ENCODE results near the gene C12orf76. TPM values are rescaled to one million over a fixed set of nuclear protein-coding genes. Genes with fewer than 3 reads are reported as not detected.

C12orf76 gene
- total and polyA plus RNA-seq, 2 of the 13 experiments (the other 11 are each of a cell fraction or from before 2014, with no cell fraction given): 15.8 to 38.4 TPM

GRCh38 chr12:110091136-110091711, 42.9 kb upstream of the C12orf76 start (continued):
- TF ChIP-seq SAP130 (CRISPR knock-in tag; IDR thresholded peaks at IDR 0.05; ENCODE audit: low read depth) (peak; percentile 64), GPN1 (CRISPR knock-in tag; IDR thresholded peaks at IDR 0.05; ENCODE audit: borderline replicate concordance) (no peak), ZFYVE20 (CRISPR knock-in tag; IDR thresholded peaks at IDR 0.05; ENCODE audit: borderline replicate concordance, low read depth) (no peak), ZFP90 (CRISPR knock-in tag; IDR thresholded peaks at IDR 0.05; ENCODE audit: borderline replicate concordance) (no peak), ZNF589 (CRISPR knock-in tag; conservative IDR thresholded peaks at IDR 0.05) (no peak), ARHGAP35 (CRISPR knock-in tag; IDR thresholded peaks at IDR 0.05; ENCODE audit: borderline replicate concordance) (no peak), ZNF790 (CRISPR knock-in tag; IDR thresholded peaks at IDR 0.05; ENCODE audit: borderline replicate concordance) (no peak), NAIF1 (CRISPR knock-in tag; IDR thresholded peaks at IDR 0.05; ENCODE audit: borderline replicate concordance) (no peak), ZNF580 (CRISPR knock-in tag; IDR thresholded peaks at IDR 0.05; ENCODE audit: borderline replicate concordance, low read depth) (no peak)
- TF ChIP-seq, protein P1, sequence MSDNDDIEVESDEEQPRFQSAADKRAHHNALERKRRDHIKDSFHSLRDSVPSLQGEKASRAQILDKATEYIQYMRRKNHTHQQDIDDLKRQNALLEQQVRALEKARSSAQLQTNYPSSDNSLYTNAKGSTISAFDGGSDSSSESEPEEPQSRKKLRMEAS (IDR thresholded peaks at IDR 0.05): peak; percentile 76
- TF ChIP-seq, protein P2, sequence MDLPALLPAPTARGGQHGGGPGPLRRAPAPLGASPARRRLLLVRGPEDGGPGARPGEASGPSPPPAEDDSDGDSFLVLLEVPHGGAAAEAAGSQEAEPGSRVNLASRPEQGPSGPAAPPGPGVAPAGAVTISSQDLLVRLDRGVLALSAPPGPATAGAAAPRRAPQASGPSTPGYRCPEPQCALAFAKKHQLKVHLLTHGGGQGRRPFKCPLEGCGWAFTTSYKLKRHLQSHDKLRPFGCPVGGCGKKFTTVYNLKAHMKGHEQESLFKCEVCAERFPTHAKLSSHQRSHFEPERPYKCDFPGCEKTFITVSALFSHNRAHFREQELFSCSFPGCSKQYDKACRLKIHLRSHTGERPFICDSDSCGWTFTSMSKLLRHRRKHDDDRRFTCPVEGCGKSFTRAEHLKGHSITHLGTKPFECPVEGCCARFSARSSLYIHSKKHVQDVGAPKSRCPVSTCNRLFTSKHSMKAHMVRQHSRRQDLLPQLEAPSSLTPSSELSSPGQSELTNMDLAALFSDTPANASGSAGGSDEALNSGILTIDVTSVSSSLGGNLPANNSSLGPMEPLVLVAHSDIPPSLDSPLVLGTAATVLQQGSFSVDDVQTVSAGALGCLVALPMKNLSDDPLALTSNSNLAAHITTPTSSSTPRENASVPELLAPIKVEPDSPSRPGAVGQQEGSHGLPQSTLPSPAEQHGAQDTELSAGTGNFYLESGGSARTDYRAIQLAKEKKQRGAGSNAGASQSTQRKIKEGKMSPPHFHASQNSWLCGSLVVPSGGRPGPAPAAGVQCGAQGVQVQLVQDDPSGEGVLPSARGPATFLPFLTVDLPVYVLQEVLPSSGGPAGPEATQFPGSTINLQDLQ (CRISPR knock-in tag; IDR thresholded peaks at IDR 0.05): 0 out of 2 replicates have a peak, but pooled peaks have one; percentile 57
- TF ChIP-seq, protein P3, sequence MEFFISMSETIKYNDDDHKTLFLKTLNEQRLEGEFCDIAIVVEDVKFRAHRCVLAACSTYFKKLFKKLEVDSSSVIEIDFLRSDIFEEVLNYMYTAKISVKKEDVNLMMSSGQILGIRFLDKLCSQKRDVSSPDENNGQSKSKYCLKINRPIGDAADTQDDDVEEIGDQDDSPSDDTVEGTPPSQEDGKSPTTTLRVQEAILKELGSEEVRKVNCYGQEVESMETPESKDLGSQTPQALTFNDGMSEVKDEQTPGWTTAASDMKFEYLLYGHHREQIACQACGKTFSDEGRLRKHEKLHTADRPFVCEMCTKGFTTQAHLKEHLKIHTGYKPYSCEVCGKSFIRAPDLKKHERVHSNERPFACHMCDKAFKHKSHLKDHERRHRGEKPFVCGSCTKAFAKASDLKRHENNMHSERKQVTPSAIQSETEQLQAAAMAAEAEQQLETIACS (CRISPR knock-in tag; IDR thresholded peaks at IDR 0.05): no peak
- TF ChIP-seq, protein P4, sequence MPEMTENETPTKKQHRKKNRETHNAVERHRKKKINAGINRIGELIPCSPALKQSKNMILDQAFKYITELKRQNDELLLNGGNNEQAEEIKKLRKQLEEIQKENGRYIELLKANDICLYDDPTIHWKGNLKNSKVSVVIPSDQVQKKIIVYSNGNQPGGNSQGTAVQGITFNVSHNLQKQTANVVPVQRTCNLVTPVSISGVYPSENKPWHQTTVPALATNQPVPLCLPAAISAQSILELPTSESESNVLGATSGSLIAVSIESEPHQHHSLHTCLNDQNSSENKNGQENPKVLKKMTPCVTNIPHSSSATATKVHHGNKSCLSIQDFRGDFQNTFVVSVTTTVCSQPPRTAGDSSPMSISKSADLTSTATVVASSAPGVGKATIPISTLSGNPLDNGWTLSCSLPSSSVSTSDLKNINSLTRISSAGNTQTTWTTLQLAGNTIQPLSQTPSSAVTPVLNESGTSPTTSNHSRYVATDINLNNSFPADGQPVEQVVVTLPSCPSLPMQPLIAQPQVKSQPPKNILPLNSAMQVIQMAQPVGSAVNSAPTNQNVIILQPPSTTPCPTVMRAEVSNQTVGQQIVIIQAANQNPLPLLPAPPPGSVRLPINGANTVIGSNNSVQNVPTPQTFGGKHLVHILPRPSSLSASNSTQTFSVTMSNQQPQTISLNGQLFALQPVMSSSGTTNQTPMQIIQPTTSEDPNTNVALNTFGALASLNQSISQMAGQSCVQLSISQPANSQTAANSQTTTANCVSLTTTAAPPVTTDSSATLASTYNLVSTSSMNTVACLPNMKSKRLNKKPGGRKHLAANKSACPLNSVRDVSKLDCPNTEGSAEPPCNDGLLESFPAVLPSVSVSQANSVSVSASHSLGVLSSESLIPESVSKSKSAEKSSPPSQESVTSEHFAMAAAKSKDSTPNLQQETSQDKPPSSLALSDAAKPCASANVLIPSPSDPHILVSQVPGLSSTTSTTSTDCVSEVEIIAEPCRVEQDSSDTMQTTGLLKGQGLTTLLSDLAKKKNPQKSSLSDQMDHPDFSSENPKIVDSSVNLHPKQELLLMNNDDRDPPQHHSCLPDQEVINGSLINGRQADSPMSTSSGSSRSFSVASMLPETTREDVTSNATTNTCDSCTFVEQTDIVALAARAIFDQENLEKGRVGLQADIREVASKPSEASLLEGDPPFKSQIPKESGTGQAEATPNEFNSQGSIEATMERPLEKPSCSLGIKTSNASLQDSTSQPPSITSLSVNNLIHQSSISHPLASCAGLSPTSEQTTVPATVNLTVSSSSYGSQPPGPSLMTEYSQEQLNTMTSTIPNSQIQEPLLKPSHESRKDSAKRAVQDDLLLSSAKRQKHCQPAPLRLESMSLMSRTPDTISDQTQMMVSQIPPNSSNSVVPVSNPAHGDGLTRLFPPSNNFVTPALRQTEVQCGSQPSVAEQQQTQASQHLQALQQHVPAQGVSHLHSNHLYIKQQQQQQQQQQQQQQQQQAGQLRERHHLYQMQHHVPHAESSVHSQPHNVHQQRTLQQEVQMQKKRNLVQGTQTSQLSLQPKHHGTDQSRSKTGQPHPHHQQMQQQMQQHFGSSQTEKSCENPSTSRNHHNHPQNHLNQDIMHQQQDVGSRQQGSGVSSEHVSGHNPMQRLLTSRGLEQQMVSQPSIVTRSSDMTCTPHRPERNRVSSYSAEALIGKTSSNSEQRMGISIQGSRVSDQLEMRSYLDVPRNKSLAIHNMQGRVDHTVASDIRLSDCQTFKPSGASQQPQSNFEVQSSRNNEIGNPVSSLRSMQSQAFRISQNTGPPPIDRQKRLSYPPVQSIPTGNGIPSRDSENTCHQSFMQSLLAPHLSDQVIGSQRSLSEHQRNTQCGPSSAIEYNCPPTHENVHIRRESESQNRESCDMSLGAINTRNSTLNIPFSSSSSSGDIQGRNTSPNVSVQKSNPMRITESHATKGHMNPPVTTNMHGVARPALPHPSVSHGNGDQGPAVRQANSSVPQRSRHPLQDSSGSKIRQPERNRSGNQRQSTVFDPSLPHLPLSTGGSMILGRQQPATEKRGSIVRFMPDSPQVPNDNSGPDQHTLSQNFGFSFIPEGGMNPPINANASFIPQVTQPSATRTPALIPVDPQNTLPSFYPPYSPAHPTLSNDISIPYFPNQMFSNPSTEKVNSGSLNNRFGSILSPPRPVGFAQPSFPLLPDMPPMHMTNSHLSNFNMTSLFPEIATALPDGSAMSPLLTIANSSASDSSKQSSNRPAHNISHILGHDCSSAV (CRISPR knock-in tag; IDR thresholded peaks at IDR 0.05; ENCODE audit: borderline replicate concordance): no peak

Data from HepG2 (cell line).